Right lobe of liver (tissue), 6 donors: ENCODE results near the gene ACSL3. TPM values are rescaled to one million over a fixed set of nuclear protein-coding genes. Genes with fewer than 3 reads are reported as not detected.

Source experiments
- ATAC-seq, 4 donors: fragments of 200-7000 bp; cut with Tn5 transposase; one replicate each; pipeline ENCODE4 v1.9.1; 2020; ENCODE audit warnings: mild to moderate bottlenecking in 4 of 4, moderate library complexity in 4 of 4
- DNase-seq, 3 donors: peaks; one replicate each; pipeline ENCODE4 v3.0.0-alpha.2; 2020
- H3K27ac ChIP-seq, 3 donors: fragments of 200-600 bp; one replicate each; pipeline ENCODE4 v1.8.0; 2022
- H3K27me3 ChIP-seq, 2 donors: fragments of 200-600 bp; one replicate each; pipeline ENCODE4 v1.8.0; 2022
- H3K36me3 ChIP-seq, 4 donors: fragments of 200-600 bp; sonication (generic) in 1 of 4; one replicate each; pipeline versions ENCODE4 v1.5.1 to v1.8.0; 2017 to 2022; ENCODE audit warnings: control low read depth in 1 of 4
- H3K4me1 ChIP-seq, 4 donors: fragments of 200-600 bp; sonication (generic) in 1 of 4; one replicate each; pipeline versions ENCODE4 v1.5.1 to v1.8.0; 2017 to 2022; ENCODE audit warnings: control low read depth in 1 of 4
- H3K4me3 ChIP-seq, 3 donors: fragments of 200-600 bp; one replicate each; pipeline ENCODE4 v1.8.0; 2022
- H3K9me3 ChIP-seq, 4 donors: fragments of 200-600 bp; sonication (generic) in 1 of 4; one replicate each; pipeline versions ENCODE4 v1.5.1 to v1.8.0; 2017 to 2022; ENCODE audit warnings: control low read depth in 1 of 4
- CTCF ChIP-seq, 4 donors: fragments of 200-600 bp in 3 of 4; fragments of 450-650 bp in 1 of 4; IDR thresholded peaks; one replicate each; pipeline versions ENCODE4 v1.5.1 to v1.8.0; 2016 to 2022; ENCODE audit warnings: antibody characterized with exemption in 4 of 4, mild to moderate bottlenecking in 2 of 4
- POLR2A ChIP-seq: fragments of 450-650 bp; IDR thresholded peaks from one replicate; pipeline ENCODE4 v1.6.1; 2017; ENCODE audit warnings: antibody characterized with exemption, mild to moderate bottlenecking
- WGBS: methylation state at CpG from one replicate; pipeline ENCODE4 v1.1.6; 2018; ENCODE audit warnings: low coverage, low lambda C conversion rate; ENCODE audit not compliant: insufficient coverage; ENCODE audit errors: missing lambda C conversion rate; 5-methylcytosine and 5-hydroxymethylcytosine counted together
- intact Hi-C, 2 donors: fragments of 100-400 bp; cut with DNase I; formaldehyde crosslinking; loops; one replicate each; pipeline versions ENCODE4 v1.11.2 to v1.14.1; 2022
- total RNA-seq, 6 experiments: library from RNA; depleted of rRNA in 2 of 6; stranded (reverse); fragments of >200 nt in 2 of 6; fragmentation: NEBNext Ultra II Directional in 3 of 6; extraction: Animal tissue kit (Norgen Biotek cat#: 25700) in 3 of 6; gene quantifications; one replicate each; pipeline versions ENCODE4 v1.1.0 to v1.2.4, GENCODE V29; 2016 to 2023
- donor health status: DM: no; HTN: yes; CAD: no.
- donor health status: DM: no; HTN: no; CAD: no.
- donor health status: DM: no; HTN: no; CAD: no.
- donor health status: DM: no; HTN: yes; CAD: no.
- donor health status: DM: no; HTN: yes; CAD: no.

ACSL3 gene
- total RNA-seq, 6 experiments from 2014 or later, result 31.1 to 73.0 (median 49.9) TPM

GRCh38 chr2:222882484-222882928 lies 21.7 kb downstream of the ACSL3 start:
- H3K9me3 ChIP-seq, result no peaks in the 10 kb centered on the region
- H3K4me3 ChIP-seq, result no peak overlapping the region
- TF ChIP-seq CTCF (IDR thresholded peaks at IDR 0.05) (no peak), POLR2A (no peak)
- WGBS, result 86% methylated on average over 3 of the region's 6 CpGs
- DNase-seq (no peak), ATAC-seq (no peak)
- intact Hi-C loops, result no loop called here
- H3K4me1 ChIP-seq, result peaks cover 0 to 25% (median 12%) of the 10 kb centered on the region in 4 donors
- no peak overlapping the region for H3K27ac ChIP-seq
- no peaks in the 10 kb centered on the region for H3K36me3 ChIP-seq
- H3K27me3 ChIP-seq, result no peaks in the 10 kb centered on the region

GRCh38 chr2:222883420-222883819 lies 22.6 kb downstream of the ACSL3 start:
- intact Hi-C loops, result no loop called here
- no peak for TF ChIP-seq CTCF (IDR thresholded peaks at IDR 0.05)
- TF ChIP-seq POLR2A, result no peak
- ATAC-seq (no peak), DNase-seq (no peak)
- Histone ChIP-seq H3K27ac (no peak overlapping the region), H3K9me3 (no peaks in the 10 kb centered on the region), H3K36me3 (no peaks in the 10 kb centered on the region), H3K27me3 (no peaks in the 10 kb centered on the region), H3K4me3 (no peak overlapping the region), H3K4me1 (peaks cover 0 to 23% (median 9%) of the 10 kb centered on the region in 4 donors)
- 91% methylated on average over 3 of the region's 3 CpGs for WGBS

- Histone ChIP-seq H3K36me3 (no peaks in the 10 kb centered on the region), H3K27ac (no peak overlapping the region), H3K4me3 (no peak overlapping the region), H3K9me3 (no peaks in the 10 kb centered on the region), H3K4me1 (peaks cover 0 to 23% (median 9%) of the 10 kb centered on the region in 4 donors), H3K27me3 (no peaks in the 10 kb centered on the region)
- peak in 3 of 4 donors; percentile 27 to 47 (median 38) for ATAC-seq
- intact Hi-C loops, result no loop called here
- 42% methylated on average over 2 of the region's 2 CpGs for WGBS
- DNase-seq, result no peak
- TF ChIP-seq POLR2A (no peak), CTCF (IDR thresholded peaks at IDR 0.05) (no peak)
These were observed 23.4 kb downstream of the ACSL3 start for GRCh38 chr2:222884114-222884771.

GRCh38 chr2:222884805-222885424 lies 24.1 kb downstream of the ACSL3 start:
- no peak for TF ChIP-seq POLR2A
- no peak for TF ChIP-seq CTCF (IDR thresholded peaks at IDR 0.05)
- Histone ChIP-seq H3K4me1 (peaks cover 0 to 23% (median 9%) of the 10 kb centered on the region in 4 donors), H3K27ac (no peak overlapping the region), H3K27me3 (no peaks in the 10 kb centered on the region), H3K36me3 (no peaks in the 10 kb centered on the region), H3K9me3 (no peaks in the 10 kb centered on the region), H3K4me3 (no peak overlapping the region)
- DNase-seq (no peak), ATAC-seq (peak; percentile 74 to 88 (median 80))
- 43% methylated on average over 5 of the region's 5 CpGs for WGBS
- intact Hi-C loops, result no loop called here
